ENCODE results near the gene STAM2. TPM values are rescaled to one million over a fixed set of nuclear protein-coding genes. Genes with fewer than 3 reads are reported as not detected.
"Not testable (repeated sequence)": the region's sequence is repeated elsewhere in the genome, so short reads cannot be mapped to it uniquely, and the experiment has no call there.

Gene STAM2
- 63.6 TPM for total RNA-seq

DNA sequence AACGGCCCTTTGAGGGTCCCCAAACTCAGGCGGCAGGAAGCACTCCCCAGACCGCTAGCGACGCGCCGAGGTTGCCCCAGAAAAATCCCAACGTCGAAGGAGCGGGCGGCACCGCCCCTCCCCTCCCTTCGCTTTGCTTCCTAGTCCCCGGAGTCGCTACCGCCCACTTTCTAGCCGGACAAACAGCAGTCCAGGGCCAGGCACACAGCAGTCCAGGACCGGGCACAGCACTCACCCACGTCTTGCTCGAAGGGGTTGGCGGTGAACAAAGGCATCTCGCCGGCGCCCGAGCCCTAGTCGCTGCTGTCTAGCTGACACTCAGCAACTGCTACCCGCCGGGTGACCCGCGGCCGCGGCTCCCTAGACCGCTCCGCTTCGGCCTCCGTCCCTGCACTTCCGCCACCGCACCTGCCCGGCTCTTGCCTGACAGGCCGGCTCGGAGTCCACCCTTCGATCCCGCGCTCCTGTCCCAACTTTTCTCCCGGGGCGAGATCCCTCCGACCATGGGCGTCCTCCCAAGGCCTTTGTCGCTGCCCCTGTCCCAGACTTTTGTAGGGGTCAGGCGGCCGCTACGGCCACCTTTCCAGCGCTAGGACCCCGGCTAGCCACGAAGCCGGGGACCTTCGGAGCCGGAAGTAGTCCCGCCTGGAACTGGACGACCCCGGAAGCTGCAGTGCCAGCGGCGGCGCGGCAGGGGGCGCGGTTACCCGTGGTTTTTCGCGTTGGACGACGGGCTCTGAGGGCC lies at the start of gene STAM2:
Gene STAM2 (minus strand): TSS at position 396 of the 745 bp plus-strand sequence. CDS start 121 bp downstream, at position 275.
- FAIRE-seq (no peak), DNase-seq (ENCODE audit: low spot score in 2 of 2) (peak; percentile 81 to 90)

DNA sequence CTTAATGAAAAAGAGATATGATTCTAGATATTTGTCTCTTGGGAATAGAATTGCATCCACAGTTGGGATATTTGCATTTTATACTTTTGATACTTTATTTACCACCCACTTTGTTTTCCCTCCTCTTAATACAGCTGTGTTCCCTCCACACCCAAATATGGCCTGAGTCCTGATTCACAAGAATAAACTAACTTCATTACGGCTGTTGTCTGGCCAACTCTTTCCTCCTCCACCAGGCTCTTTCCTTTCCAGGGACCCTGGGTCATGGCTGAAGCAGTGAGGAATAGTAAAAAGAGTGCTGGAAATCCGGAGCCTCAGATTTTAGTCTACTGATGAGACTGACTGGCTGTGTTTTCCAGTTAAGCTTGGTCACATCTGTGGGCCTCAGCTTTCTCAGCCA lies 48.4 kb upstream of the STAM2 start:
- no peak for FAIRE-seq

DNA sequence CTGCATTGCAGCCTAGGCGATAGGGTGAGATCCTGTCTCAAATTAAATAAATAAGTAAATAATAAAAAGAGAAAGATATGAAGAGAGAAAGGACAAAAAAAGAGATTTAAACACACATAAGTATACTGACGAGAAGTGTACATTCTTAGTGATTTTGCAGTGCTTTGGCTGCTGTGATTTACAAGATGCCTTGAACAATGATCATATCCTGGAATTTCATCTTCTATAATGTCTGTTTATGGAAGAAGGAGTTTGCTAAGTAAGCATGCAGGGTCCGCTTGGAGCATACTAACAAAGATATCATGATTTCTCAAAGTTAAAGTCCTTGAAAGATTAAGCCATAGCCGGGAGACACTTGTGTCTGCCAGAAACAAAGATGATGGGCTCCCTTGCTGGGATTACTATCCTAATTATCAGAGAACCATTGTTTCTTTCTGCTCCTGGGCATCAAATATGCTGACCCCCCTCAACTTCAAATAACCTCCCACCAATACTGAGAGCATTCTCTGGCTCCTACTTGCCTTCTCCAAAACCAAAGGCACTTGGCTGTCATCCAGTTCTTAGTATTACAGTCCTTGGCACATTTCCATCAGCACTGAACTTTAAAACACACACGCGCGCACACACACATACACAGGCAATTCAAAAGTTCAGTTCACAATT lies 47.5 kb upstream of the STAM2 start:
- DNase-seq (ENCODE audit: low spot score in 2 of 2): no peak

More for the DNA sequence above, 48.4 kb upstream of the STAM2 start:
- no peak for DNase-seq (ENCODE audit: low spot score in 2 of 2)

DNA sequence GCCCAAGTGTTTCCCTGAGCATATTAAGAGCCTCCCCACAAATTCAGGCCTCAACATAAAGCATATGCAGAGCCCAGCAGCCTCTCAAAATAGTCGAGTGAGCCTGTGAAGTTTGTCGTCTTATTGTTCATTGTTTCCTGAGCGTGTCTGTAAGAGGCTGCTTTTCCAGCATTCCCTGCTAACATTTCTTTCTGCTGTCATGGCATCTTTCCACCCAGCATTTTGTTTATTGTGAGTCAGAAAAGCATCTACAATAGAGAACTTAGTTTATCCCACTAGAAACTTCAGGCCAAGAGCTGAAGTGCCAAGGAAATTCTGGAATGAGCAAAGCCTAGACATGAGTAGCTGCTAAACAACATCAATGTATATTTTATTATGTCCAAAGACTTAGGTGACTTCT lies 46.3 kb upstream of the STAM2 start:
- DNase-seq (ENCODE audit: low spot score in 2 of 2): no peak
- FAIRE-seq: no peak

More for the DNA sequence above, 47.5 kb upstream of the STAM2 start:
- FAIRE-seq: no peak

DNA sequence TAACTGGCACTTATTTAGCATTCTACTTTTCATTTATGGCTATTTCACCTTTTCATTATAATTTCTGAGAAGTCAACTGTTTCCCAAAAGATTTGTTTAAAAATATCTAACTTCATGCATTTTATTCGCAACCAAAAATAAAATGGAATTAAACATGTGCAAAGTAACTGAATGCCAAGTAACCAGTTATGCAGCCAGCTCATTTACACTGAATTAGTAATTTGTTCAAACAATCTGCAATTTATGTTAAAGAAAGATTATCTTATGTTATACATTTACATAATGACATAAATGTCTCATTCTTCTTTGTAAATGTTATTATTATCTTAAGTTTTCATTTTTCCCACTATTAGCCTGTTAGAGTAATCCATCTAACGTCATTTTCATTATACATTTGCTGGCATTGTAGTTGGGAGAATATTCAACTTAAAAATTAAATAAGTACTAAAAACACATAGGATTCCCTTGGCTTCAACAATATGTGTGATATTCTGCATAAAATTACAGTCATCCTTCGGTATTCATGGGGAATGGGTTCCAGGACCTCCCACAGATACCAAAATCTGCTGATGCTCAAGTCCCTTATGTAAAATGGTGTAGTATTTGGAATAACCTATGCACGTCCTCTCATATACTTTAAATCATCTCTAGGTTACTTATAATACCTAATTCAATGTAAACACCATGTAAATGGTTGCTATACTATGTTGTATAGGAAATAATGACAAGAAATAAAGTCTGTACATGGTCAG lies 43.7 kb upstream of the STAM2 start:
- DNase-seq (ENCODE audit: low spot score in 2 of 2): no peak
- no peak for FAIRE-seq

DNA sequence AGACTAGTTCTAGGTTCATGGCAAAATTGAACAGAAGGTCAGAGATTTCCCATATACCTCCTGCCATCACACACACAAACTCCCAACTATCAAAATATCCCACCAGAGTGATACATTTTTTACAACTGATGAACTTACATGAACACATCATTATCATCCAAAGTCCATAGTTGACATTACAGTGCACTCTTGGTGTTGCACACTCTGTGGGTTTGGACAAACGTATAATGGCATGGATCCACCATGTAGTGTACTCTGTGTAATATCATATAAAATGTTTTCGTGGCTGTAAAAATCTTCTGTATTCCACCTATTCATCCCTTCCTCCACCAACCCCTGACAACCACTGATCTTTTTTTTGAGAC lies 25.9 kb upstream of the STAM2 start:
- FAIRE-seq (no peak), DNase-seq (ENCODE audit: low spot score in 2 of 2) (no peak)

DNA sequence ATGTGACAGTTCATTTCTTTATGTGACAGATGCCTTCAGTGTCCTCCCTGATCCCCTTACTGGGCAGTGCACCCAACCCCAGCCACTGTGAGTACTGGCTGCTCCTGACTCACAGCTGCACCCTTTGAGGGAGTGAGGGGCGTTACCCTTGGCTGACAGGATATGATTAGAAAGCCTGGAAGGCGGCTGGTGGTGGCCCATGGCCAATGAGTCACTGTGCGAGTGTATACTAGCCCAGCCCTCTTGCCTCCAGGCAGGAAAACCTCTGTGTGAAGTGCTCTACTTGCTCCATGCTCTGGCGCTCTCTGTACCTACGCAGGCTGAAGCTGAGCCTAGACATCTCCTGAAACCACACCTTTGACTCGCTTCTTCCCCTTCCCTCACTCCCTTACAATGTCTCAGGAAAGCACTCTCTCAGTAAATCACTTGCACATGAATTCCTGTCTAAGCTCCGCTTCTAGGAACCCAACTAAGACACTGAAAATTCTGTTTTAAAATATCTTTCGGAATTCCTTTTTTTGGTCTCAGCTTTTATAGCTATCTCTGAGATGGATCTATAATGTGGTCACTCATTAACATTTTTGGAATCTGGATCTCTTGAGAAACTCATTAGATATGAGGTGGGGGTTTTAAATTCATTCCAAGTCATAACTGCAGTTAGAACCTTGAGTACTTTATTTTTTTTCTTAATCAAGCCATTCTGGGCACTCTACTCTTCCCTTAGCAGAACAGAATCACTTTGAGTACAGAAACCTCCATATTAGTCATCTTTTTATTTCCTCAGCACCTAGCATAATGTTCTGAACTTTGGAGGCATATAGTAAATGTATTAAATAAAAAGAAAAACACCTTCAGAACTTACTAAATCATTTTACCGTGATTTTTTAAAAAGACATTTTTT lies 25.3 kb upstream of the STAM2 start:
- peak in 1 of 2 donors; percentile 10 for DNase-seq (ENCODE audit: low spot score in 2 of 2)
- FAIRE-seq: no peak

DNA sequence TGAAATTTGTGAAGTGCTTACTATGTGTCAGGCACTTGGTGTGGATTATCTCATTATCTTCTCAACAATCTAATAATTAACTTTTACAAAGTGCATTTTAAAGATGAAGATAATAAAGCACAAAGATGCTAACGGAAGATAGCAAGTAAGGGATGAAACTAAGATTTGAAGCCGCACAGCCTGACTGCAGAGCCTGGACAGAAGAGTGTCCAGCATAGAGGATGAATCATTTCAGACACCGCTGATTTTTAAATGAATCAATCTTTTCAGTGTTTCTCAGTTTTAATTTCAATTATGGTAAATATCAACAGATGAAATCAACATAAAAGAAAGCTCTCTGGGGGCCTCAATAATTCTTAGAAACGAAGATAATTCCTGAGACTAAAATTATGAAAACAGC lies 24.5 kb upstream of the STAM2 start:
- no peak for FAIRE-seq

DNA sequence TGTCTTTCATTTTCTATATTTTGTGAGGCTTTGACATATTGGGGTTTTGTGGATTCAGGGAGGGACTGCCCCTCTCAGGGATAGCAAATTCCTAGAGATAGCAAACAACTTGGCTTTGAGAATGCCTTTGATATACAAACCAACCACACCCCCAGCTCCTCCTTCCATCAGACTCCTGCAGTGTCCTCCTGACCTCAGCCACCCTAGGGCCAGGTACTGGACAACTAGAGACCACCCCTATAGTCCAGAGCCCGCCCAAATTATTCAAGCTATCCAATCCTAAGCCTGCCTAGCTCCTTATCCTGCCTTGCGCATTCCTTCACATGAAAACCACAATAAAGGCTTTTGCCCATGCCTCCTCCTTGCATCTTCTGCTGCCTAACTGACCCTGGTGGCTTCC lies 22.9 kb upstream of the STAM2 start:
- no peak for DNase-seq (ENCODE audit: low spot score in 2 of 2)
- FAIRE-seq: no peak

More for the DNA sequence above, 24.5 kb upstream of the STAM2 start:
- no peak for DNase-seq (ENCODE audit: low spot score in 2 of 2)

DNA sequence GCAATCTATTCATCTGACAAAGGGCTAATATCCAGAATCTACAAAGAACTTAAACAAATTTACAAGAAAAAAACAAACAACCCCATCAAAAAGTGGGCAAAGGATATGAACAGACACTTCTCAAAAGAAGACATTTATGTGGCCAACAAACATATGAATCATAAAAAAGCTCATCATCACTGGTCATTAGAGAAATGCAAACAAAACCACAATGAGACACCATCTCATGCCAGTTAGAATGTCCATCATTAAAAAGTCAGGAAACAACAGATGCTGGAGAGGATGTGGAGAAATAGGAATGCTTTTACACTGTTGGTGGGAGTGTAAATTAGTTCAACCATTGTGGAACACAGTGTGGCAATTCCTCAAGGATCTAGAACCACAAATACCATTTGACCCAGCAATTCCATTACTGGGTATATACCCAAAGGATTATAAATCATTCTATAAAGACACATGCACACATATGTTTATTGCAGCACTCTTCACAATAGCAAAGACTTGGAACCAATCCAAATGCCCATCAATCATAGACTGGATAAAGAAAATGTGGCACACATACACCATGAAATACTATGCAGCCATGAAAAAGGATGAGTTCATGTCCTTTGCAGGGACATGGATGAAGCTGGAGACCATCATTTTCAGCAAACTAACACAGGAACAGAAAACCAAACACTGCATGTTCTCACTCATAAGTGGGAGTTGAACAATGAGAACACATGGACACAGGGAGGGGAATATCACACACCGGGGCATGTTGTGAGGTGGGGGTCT lies 22.1 kb upstream of the STAM2 start:
- not testable (repeated sequence) for DNase-seq (ENCODE audit: low spot score in 2 of 2); FAIRE-seq

DNA sequence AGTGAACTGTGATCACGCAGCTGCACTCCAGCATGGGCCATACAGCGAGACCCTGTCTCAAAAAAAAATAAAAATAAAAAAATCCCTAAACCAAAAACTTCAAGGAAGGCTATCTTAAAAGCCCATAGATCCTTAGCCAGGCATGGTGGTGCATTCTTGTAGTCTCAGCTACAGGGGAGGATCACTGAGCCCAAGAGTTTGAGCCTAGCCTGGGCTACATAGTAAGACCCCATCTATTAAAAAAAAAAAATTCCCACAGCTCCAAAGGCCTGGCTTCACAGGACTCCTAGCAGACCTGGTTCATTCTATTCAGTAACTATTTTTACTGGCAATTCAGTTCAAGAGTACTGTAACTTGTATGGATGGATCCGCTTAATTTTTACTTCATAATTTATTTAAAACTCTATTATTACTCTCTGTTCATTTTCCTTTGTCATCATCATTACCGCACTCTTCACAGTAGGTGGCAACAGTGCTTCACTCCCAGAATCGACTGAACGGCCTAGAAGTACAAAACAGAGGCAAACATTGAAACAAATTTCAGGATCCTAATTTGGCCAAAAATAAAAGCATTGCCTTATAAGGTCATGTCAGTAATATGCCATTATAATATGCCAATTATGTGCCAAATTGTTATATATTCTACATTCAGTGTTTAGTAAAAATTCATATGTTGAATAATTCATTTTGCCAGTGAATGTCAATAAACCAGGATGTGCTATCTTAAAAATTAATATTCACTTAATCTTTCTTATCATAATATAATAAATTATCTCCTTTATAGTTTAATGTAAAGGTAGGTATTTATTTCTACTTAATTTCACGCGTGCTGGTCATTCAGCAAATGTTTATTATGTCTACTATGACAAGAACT lies 14.3 kb upstream of the STAM2 start:
- peak; percentile 92 for FAIRE-seq
- DNase-seq (ENCODE audit: low spot score in 2 of 2): peak in 1 of 2 donors; percentile 52

DNA sequence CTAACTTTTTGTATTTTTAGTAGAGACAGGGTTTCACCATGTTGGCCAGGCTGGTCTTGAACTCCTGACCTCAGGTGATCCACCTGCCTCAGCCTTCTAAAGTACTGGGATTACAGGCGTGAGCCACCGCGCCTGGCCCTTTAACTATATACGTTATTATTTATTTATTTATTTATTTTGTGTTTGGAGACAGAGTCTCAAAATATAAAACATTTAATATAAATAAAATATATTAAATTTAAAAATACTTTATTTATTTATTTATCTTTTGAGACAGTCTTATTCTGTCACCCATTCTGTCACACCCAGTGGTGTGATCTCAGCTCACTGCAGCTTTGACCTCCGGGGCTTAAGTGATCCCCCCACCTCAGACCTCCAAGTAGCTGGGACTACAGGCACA lies 11.2 kb upstream of the STAM2 start:
- not testable (repeated sequence) for DNase-seq (ENCODE audit: low spot score in 2 of 2); FAIRE-seq

DNA sequence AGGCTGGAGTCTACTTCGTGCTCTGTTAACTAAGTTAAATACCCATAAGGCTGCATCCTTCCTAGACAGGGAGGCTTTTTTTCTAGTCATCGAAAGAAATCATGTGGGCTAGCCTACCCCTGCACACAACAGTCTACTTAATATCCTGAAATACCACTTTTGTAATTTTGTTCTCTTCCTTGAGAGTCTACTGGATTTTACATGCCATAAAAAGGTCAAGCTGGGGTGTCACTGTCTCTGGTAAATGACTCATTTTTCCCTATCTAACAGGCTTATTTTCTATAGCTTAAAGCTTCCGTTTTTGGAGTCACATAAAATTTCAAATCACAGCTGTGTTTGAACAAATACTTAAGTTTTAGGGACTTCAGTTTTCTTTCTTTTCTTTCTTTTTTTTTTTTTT lies 10.7 kb upstream of the STAM2 start:
- FAIRE-seq (no peak), DNase-seq (ENCODE audit: low spot score in 2 of 2) (no peak)

DNA sequence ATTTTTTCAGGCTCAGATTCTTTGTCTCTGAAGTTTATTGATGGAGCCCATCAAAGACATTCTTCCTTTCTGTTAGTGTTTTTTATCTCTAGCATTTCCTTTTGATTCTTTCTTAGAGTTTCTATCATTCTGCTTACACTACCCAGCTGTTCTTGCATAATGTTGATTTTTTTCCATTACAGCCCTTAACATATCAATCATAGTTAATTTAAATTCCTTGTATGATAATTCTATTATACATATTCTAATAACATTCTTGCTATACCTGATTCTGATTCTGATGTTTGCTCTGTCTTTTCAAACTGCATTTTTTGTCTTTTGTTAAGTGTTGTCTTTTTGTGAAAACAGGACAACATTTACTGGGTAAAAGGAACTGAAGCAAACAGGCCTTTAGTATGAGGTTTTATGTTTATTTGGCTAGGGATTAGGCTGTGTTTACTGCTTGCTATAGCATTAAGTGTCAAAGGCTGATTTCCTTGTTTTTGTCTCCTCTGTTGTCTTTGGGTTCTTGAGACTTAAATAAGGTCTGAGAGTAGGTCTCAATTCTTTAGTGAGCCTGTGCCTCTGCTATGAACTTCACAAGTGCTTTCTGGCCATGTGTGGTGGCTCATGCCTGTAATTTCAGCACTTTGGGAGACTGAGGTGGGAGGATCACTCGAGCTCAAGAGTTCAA lies 8.0 kb upstream of the STAM2 start:
- no peak for FAIRE-seq

DNA sequence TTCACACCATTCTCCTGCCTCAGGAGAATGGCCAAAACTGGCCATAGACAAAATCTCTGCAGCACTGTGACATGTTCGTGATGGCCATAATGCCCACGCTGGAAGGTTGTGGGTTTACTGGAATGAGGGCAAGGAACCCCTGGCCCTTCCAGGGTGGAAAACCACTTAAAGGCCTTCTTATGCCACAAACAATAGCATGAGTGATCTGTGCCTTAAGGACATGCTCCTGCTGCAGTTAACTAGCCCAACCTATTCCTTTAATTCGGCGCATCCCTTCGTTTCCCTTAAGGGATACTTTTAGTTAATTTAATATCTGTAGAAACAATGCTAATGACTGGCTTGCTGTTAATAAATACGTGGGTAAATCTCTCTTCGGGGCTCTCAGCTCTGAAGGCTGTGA lies 2.1 kb upstream of the STAM2 start:
- not testable (repeated sequence) for DNase-seq (ENCODE audit: low spot score in 2 of 2); FAIRE-seq

More for the DNA sequence above, 8.0 kb upstream of the STAM2 start:
- no peak for DNase-seq (ENCODE audit: low spot score in 2 of 2)

DNA sequence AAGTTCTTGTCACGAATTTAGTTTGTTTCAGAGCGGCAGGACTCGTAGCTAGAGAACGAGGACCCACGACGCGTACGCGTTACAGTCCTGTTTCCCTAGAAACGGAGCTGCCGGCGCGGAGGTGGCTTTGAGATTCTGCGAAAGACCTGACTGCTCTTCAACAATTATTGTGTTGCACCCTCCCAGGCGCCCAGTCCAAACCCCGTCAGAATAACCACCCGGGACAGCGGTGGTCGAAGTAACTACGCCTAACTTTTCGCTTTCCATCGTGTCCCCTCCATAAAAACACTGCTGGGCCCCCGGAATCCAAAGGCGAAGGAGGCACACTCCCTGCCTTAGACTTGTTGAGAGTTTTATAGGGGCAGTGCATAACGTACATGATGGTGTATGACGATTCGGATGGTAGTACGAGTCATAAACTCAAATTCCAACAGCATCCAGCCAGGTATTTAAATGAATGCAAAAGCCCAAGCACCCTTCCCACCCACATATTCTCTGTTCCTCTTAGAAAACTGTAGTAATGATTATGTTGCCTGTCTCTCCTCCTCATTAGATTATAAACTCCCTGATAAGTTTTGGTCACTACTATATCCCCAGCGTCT lies 651 bp upstream of the STAM2 start:
- DNase-seq (ENCODE audit: low spot score in 2 of 2) (no peak), FAIRE-seq (no peak)

DNA sequence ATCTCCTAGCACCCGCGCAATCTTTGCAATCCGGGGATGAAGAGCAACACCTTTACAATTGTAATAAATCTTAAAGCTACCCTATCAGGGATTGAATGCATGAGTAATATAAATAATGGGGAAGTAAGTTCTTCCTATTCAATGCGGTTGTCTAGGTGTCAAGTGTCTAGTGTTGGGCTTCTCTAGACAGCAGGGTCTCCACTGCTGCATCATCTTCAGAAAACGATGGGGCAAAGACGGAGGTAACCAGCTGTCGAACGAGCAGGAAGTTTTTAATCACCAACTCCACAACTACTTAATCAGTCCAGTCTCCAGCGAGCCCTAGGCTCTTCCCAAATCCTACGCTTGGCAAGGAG lies 573 bp downstream of the STAM2 start:
- DNase-seq (ENCODE audit: low spot score in 2 of 2): no peak
- no peak for FAIRE-seq

DNA sequence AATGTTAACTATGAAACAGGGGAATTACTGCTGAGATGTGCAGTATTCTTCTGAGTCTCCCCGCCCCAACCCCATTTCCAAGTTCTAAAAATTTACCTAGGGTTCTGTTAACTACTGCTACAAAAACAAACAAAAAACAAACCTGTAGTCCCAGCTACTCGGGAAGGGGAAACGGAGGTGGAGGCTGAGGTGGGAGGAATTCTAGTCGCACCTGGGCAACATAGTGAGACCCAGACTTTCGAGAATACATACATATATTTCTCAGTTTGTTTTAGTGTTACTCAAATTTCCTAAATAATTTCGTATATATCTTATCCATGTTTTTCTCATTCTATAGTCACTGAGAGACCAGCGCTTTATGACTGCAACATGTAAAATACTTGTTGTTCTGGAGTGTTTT lies 989 bp downstream of the STAM2 start:
- FAIRE-seq (no peak), DNase-seq (ENCODE audit: low spot score in 2 of 2) (no peak)
